Small intestine (tissue), 4 donors: ENCODE measurements around the gene LMF2. TPM values are rescaled to one million over a fixed set of nuclear protein-coding genes. Genes with fewer than 3 reads are reported as not detected.

Source experiments
- polyA plus RNA-seq, 4 donors: library from polyadenylated mRNA; stranded (reverse) in 3 of 4; unstranded in 1 of 4; fragments of 200-250 nt in 3 of 4; fragments of 120-200 nt in 1 of 4; gene quantifications; one replicate each; pipeline versions ENCODE4 v1.2.1 to v1.2.3, GENCODE V29; 2013
- donor health status: healthy with polysubstance abuse.
- donor health status: Bipolar disorder and iron deficiency.
- donor health status: healthy.

LMF2 gene
- polyA plus RNA-seq, 4 donors = 37.8 to 52.8 (median 46.9) TPM

Other genes starting within 250 kb of the LMF2 start
- 1 to 10 TPM in 3 of 4 donors, under 1 TPM in 1; 0.45 to 7.1 (median 3.6) TPM for gene MAPK12, start 246.0 kb downstream of the LMF2 start, polyA plus RNA-seq
- 1 to 10 TPM in 3 of 4 donors, not detected in 1; 2.2 to 7.9 (median 2.4) TPM for gene MAPK11, start 237.3 kb downstream of the LMF2 start, polyA plus RNA-seq
- gene PLXNB2, start 200.1 kb downstream of the LMF2 start, polyA plus RNA-seq = 100 to 1,000 TPM in 2 of 4 donors, 10 to 100 TPM in 2; 70.3 to 179 (median 95.2) TPM
- gene DENND6B, start 180.7 kb downstream of the LMF2 start, polyA plus RNA-seq = 1 to 10 TPM; 1.9 to 4.5 (median 2.5) TPM
- gene PPP6R2, start 164.4 kb downstream of the LMF2 start, polyA plus RNA-seq = 10 to 100 TPM; 28.6 to 41.2 (median 38.8) TPM
- gene SBF1, start 32.7 kb downstream of the LMF2 start, polyA plus RNA-seq = 10 to 100 TPM; 27.3 to 43.7 (median 35.4) TPM
- gene ADM2, start 26.2 kb downstream of the LMF2 start, polyA plus RNA-seq = 10 to 100 TPM in 2 of 4 donors, 1 to 10 TPM in 2; 2.2 to 14.7 (median 8.7) TPM
- gene MIOX, start 20.8 kb downstream of the LMF2 start, polyA plus RNA-seq = under 1 TPM in 2 of 4 donors, not detected in 2; 0.28 to 0.44 TPM
- 10 to 100 TPM; 29.3 to 45.9 (median 39.8) TPM for gene NCAPH2, start 522 bp upstream of the LMF2 start, polyA plus RNA-seq
- 1 to 10 TPM in 3 of 4 donors, under 1 TPM in 1; 0.92 to 2.7 (median 2.3) TPM for gene SCO2, start 17.9 kb upstream of the LMF2 start, polyA plus RNA-seq
- 100 to 1,000 TPM in 1 of 4 donors, 10 to 100 TPM in 3; 10.7 to 172 (median 90.0) TPM for gene TYMP, start 22.3 kb upstream of the LMF2 start, polyA plus RNA-seq
- under 1 TPM in 2 of 4 donors, not detected in 2; 0.10 to 0.28 TPM for gene KLHDC7B, start 38.2 kb upstream of the LMF2 start, polyA plus RNA-seq
- gene SYCE3, start 55.2 kb upstream of the LMF2 start, polyA plus RNA-seq = under 1 TPM in 1 of 4 donors, not detected in 3; 0.33 TPM
- gene CPT1B, start 70.7 kb upstream of the LMF2 start, polyA plus RNA-seq = 100 to 1,000 TPM in 1 of 4 donors, 10 to 100 TPM in 3; 14.6 to 115 (median 42.4) TPM
- 100 to 1,000 TPM in 3 of 4 donors, 10 to 100 TPM in 1; 61.2 to 371 (median 223) TPM for gene CHKB, start 75.1 kb upstream of the LMF2 start, polyA plus RNA-seq
- 1 to 10 TPM in 2 of 4 donors, under 1 TPM in 2; 0.22 to 3.5 (median 0.82) TPM for gene MAPK8IP2, start 93.1 kb upstream of the LMF2 start, polyA plus RNA-seq
- gene ARSA, start 120.5 kb upstream of the LMF2 start, polyA plus RNA-seq = 10 to 100 TPM; 28.2 to 85.9 (median 71.3) TPM
- 10 to 100 TPM in 2 of 4 donors, under 1 TPM in 2; 0.27 to 19.6 (median 5.2) TPM for gene SHANK3, start 165.1 kb upstream of the LMF2 start, polyA plus RNA-seq
- 1 to 10 TPM in 1 of 4 donors, under 1 TPM in 1, not detected in 2; 0.25 to 1.1 TPM for gene ACR, start 230.5 kb upstream of the LMF2 start, polyA plus RNA-seq